ENCODE measurements around the gene GBX2. TPM values are rescaled to one million over a fixed set of nuclear protein-coding genes. Genes with fewer than 3 reads are reported as not detected.

Gene GBX2
- total RNA-seq, 4 donors from 2014 or later, result not detected

DNA sequence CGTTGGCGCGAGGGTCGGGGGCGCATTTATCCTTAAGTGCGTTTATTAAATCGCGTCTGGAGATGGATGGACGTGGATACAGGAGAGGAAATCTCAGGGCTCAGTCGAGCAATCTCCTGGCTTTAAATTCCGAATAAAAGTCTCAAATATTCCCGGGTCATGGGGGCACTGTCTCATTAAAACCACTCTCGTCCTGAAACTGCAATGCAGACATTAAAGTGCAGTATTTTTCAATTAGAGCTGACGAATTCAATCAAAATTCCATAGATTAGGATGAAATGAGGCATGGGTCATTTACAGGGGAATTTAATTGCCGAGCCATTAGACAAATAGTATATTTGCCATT, 10.7 kb upstream of the GBX2 start:
- Histone ChIP-seq H3K4me3 (peak overlapping the region in 1 of 4 donors; percentile 38), H3K27me3 (peaks cover 0 to 93% of the 10 kb centered on the region in 2 donors), H3K9me3 (no peaks in the 10 kb centered on the region), H3K4me1 (peaks cover 0 to 33% (median 10%) of the 10 kb centered on the region in 4 donors), H3K36me3 (no peaks in the 10 kb centered on the region), H3K27ac (no peak overlapping the region)
- DNase-seq (ENCODE audit: low spot score in 2 of 2), result no peak
- 4 to 5% methylated on average over 15 of the region's 15 CpGs for whole genome bisulfite sequencing, 2 donors
- TF ChIP-seq EP300 (IDR thresholded peaks at IDR 0.05) (no peak), POLR2A (IDR thresholded peaks at IDR 0.05) (no peak)
- TF ChIP-seq, protein P1, sequence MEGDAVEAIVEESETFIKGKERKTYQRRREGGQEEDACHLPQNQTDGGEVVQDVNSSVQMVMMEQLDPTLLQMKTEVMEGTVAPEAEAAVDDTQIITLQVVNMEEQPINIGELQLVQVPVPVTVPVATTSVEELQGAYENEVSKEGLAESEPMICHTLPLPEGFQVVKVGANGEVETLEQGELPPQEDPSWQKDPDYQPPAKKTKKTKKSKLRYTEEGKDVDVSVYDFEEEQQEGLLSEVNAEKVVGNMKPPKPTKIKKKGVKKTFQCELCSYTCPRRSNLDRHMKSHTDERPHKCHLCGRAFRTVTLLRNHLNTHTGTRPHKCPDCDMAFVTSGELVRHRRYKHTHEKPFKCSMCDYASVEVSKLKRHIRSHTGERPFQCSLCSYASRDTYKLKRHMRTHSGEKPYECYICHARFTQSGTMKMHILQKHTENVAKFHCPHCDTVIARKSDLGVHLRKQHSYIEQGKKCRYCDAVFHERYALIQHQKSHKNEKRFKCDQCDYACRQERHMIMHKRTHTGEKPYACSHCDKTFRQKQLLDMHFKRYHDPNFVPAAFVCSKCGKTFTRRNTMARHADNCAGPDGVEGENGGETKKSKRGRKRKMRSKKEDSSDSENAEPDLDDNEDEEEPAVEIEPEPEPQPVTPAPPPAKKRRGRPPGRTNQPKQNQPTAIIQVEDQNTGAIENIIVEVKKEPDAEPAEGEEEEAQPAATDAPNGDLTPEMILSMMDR (IDR thresholded peaks at IDR 0.05), result no peak

- DNase-seq (ENCODE audit: low spot score in 2 of 2), result peak in 1 of 2 donors; percentile 45
- Histone ChIP-seq H3K27me3 (peaks cover 0 to 95% of the 10 kb centered on the region in 2 donors), H3K4me3 (peak overlapping the region in 2 of 4 donors; percentile 17 to 38), H3K27ac (no peak overlapping the region), H3K4me1 (peaks cover 0 to 39% (median 10%) of the 10 kb centered on the region in 4 donors), H3K36me3 (no peaks in the 10 kb centered on the region), H3K9me3 (no peaks in the 10 kb centered on the region)
- WGBS, 2 donors, result 4 to 5% methylated on average over 65 of the region's 65 CpGs
- TF ChIP-seq EP300 (IDR thresholded peaks at IDR 0.05) (no peak), POLR2A (IDR thresholded peaks at IDR 0.05) (no peak)
- TF ChIP-seq, protein P1 (IDR thresholded peaks at IDR 0.05), result peak; percentile 61 to 72 (median 66)
Measured at GRCh38 chr2:236177967-236178889, 10.0 kb upstream of the GBX2 start.

DNA sequence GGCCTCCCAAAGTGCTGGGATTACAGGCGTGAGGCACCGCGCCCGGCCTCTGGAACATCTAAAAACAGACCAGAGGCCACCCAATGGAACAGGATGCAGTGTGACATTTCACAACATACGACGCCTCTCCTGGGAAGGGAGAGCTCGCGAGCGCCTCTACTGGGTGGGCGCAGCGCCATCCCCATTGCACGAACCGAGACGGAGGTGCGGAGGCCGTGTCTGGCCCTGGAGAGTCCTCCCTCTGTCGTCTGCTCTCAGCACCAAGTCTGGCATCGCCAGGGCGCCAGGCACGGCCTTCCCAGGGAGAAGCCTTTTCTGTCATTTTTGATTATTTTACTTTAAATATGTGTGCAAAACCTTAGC, 9.4 kb upstream of the GBX2 start:
- no peak for DNase-seq (ENCODE audit: low spot score in 2 of 2)
- no peaks in the 10 kb centered on the region for H3K9me3 ChIP-seq
- H3K36me3 ChIP-seq, result no peaks in the 10 kb centered on the region
- 12 to 13% methylated on average over 20 of the region's 20 CpGs for WGBS, 2 donors
- peaks cover 0 to 45% (median 14%) of the 10 kb centered on the region in 4 donors for H3K4me1 ChIP-seq
- H3K27me3 ChIP-seq, result peaks cover 0 to 98% of the 10 kb centered on the region in 2 donors
- no peak overlapping the region for H3K27ac ChIP-seq
- H3K4me3 ChIP-seq, result peak overlapping the region in 1 of 4 donors; percentile 38
- TF ChIP-seq EP300 (IDR thresholded peaks at IDR 0.05) (no peak), POLR2A (IDR thresholded peaks at IDR 0.05) (no peak)

DNA sequence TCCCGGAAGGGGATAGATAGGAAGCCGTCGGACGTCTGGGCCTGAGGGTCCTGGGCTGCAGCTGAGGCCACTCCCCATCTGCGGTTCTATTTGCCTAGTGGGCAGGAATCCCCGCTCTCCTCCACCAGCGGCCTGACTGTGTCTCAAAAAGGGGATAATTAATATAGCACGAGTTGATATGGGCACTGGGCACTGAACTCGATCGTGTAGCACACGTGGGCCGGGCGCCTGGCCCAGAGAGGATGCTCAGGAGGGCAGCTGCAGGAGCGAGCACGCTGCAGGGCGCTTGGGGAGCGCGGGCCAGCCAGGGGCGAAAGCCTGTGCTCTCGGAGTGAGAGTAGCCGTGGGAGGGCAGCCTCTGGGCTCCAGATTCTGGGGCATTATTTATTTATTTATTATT, 8.8 kb upstream of the GBX2 start:
- no peak for DNase-seq (ENCODE audit: low spot score in 2 of 2)
- Histone ChIP-seq H3K27me3 (peaks cover 0 to 100% of the 10 kb centered on the region in 2 donors), H3K9me3 (no peaks in the 10 kb centered on the region)

DNA sequence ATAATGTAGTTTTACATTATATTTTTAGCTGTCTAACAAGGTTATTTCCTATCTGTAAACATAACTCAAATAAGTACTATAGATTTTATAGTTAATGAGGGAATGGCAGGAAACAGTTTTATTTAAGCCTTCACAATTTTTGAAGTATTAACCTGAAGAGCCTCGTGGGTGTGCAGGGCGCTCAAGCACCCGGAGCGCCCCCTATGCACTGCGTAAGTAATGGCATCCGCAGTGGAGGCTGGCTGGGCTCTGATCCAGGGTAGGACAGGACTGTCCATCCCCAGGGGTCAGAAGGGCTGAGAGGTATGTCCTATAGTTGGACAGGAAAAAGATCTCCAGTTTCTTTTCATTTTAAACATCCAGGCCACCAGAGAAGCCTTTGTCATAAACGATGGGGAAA, 8.2 kb upstream of the GBX2 start:
- peaks cover 0 to 57% (median 21%) of the 10 kb centered on the region in 4 donors for H3K4me1 ChIP-seq
- no peaks in the 10 kb centered on the region for H3K9me3 ChIP-seq
- H3K27ac ChIP-seq, result no peak overlapping the region
- no peaks in the 10 kb centered on the region for H3K36me3 ChIP-seq
- peaks cover 0 to 100% of the 10 kb centered on the region in 2 donors for H3K27me3 ChIP-seq
- no peak for DNase-seq (ENCODE audit: low spot score in 2 of 2)
- 22 to 27% methylated on average over 7 of the region's 7 CpGs for WGBS, 2 donors
- TF ChIP-seq POLR2A (IDR thresholded peaks at IDR 0.05) (no peak), EP300 (IDR thresholded peaks at IDR 0.05) (no peak)
- TF ChIP-seq, protein P1 (IDR thresholded peaks at IDR 0.05), result no peak
- H3K4me3 ChIP-seq, result no peak overlapping the region

More for the DNA sequence above, 8.8 kb upstream of the GBX2 start:
- H3K4me3 ChIP-seq, result no peak overlapping the region
- no peaks in the 10 kb centered on the region for H3K36me3 ChIP-seq
- WGBS, 2 donors, result 65% methylated on average over 21 of the region's 21 CpGs
- H3K27ac ChIP-seq, result no peak overlapping the region
- no peak for TF ChIP-seq POLR2A (IDR thresholded peaks at IDR 0.05)
- TF ChIP-seq, protein P1 (IDR thresholded peaks at IDR 0.05), result no peak
- no peak for TF ChIP-seq EP300 (IDR thresholded peaks at IDR 0.05)
- H3K4me1 ChIP-seq, result peaks cover 0 to 51% (median 19%) of the 10 kb centered on the region in 4 donors
